Islet precursor cell (in vitro differentiated cells): ENCODE results near the gene PSEN1.
"Not testable (repeated sequence)": the region's sequence is repeated elsewhere in the genome, so short reads cannot be mapped to it uniquely, and the experiment has no call there.

ENCODE experiments used
- DNase-seq: peaks from one replicate; pipeline ENCODE4 v3.0.0-alpha.2; 2018

Gene PSEN1

DNA sequence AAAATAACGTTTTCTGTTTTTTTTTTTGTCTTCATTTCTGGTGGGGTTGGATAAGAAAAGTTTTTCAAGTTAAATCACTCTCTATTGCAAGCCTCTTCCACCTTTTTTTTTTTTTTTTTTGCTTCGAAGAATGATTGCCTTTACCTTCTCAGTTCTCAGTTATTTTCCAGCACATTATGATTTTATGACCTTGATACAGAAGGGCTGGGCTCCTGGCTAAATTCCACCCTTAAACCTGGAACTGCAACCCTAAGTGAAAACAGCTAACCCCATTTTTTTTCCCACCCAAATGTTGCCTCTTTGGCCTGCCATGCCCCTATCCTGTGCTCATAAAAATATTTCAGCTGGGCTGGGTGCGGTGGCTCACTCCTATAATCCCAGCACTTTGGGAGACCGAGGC, 31.4 kb downstream of the PSEN1 start:
- DNase-seq: no peak

DNA sequence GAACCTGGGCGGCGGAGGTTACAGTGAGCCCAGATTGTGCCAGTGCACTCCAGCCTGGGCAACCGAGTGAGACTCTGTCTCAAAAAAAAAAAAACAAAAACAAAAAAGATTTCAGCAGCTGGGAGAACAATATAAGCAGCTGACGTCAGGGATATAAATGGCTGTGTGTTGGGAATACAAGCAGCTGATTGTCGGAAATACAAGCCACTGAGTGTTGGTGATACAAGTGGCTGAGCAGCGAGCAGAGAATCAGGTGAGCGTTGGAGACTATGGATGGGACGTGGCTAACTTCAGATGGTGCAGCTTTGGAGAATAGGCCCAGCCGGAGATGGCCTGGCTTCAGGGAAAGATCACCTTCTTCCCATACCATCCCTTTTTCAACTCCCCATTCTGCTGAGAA, 32.0 kb downstream of the PSEN1 start:
- no peak for DNase-seq

DNA sequence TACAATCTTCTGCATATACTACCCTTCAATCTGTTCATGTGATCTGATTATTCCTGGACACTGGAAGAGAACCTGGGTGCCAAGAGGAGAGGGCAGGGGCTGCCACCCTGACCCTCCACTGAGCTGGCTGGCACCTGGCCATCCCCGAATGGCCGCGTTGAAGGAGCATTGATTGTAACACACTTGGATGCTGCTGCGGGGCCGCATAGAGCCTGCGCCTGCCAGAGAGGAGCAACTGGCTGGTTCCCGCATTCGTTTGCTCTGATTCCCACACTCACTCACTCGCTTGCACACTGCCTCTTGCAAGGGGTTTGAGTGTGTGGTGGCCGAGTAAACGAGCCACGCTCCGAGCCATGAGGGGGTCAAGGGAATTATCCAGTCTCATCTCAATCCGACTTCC, 32.4 kb downstream of the PSEN1 start:
- DNase-seq: no peak

DNA sequence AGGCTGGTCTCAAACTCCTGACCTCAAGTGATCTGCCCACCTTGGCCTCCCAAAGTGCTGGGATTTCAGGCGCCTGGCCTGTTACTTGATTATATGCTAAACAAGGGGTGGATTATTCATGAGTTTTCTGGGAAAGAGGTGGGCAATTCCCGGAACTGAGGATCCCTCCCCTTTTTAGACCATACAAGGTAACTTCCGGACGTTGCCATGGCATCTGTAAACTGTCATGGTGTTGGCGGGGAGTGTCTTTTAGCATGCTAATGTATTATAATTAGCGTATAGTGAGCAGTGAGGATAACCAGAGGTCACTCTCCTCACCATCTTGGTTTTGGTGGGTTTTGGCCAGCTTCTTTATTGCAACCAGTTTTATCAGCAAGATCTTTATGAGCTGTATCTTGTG, 33.5 kb downstream of the PSEN1 start:
- DNase-seq: not testable (repeated sequence)

DNA sequence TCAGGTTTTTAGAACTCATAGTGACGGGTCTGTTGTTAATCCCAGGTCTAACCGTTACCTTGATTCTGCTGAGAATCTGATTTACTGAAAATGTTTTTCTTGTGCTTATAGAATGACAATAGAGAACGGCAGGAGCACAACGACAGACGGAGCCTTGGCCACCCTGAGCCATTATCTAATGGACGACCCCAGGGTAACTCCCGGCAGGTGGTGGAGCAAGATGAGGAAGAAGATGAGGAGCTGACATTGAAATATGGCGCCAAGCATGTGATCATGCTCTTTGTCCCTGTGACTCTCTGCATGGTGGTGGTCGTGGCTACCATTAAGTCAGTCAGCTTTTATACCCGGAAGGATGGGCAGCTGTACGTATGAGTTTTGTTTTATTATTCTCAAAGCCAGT, 34.4 kb downstream of the PSEN1 start:
- no peak for DNase-seq

DNA sequence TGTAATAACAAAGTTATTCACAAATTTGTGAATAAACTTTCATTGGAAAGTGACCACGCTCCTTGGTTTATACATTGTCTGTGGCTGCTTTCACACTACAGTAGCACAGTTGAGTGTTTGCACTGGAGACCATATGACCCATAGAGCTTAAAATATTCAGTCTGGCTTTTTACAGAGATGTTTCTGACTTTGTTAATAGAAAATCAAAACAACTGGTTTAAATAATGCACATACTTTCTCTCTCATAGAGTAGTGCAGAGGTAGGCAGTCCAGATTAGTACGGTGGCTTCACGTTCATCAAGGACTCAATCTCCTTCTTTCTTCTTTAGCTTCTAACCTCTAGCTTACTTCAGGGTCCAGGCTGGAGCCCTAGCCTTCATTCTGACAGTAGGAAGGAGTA, 36.2 kb downstream of the PSEN1 start:
- no peak for DNase-seq

DNA sequence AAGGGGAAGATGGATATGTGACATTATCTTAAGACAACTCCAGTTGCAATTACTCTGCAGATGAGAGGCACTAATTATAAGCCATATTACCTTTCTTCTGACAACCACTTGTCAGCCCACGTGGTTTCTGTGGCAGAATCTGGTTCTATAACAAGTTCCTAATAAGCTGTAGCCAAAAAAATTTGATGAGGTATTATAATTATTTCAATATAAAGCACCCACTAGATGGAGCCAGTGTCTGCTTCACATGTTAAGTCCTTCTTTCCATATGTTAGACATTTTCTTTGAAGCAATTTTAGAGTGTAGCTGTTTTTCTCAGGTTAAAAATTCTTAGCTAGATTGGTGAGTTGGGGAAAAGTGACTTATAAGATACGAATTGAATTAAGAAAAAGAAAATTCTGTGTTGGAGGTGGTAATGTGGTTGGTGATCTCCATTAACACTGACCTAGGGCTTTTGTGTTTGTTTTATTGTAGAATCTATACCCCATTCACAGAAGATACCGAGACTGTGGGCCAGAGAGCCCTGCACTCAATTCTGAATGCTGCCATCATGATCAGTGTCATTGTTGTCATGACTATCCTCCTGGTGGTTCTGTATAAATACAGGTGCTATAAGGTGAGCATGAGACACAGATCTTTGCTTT, 36.9 kb downstream of the PSEN1 start:
- DNase-seq: no peak

DNA sequence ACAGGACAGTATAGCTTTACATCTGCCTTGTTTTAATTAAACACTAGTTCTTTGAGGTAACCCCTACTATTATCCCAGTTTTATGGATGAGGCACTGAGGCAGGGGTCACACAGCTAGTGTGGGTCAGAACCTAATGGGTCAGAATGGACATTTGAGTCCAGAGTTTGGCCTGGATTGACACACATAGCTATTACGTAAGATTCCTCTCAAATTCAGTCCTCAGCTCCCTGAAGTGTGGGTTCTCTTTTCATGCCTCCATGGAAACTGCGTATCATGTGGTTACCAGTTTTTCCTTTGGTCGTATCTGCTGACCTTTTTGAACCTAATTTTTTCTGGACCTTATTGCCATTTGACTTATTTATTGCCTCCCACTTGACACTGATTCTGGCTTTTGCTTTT, 40.4 kb downstream of the PSEN1 start:
- no peak for DNase-seq

DNA sequence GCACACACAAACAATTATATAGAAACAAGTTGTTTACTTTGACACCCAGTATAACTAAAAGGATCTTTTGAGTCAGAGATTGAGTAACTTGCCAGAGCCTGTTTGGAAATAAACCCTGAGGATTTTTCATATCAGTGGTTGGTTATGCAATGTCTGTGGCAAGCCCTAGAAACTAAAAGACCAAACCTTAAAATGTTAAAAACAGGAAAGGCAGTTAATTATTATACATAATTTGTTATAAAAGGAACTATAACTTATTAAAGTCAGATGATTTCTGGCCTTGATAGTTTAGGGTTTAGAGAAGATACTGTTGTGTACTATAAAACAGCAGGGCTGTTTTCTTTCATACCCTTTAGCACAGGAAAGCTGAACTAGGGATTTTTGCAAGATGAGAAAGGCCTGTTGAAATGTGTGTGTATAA, 44.1 kb downstream of the PSEN1 start:
- DNase-seq: no peak

DNA sequence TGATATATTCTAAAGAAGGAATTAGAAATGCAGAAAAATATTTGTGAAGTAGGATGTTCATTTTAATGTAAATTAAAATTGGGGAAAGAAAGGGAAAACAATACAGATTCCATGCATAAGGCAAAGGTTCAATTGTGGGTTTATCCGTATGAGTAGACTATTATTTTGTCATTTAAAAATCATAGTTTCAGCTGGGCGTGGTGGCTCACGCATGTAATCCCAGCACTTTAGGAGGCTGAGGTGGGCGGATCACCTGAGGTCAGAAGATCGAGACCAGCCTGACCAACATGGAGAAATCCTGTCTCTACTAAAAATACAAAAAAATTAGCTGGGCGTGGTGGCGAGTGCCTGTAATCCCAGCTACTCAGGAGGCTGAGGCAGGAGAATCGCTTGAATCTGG, 44.7 kb downstream of the PSEN1 start:
- not testable (repeated sequence) for DNase-seq

DNA sequence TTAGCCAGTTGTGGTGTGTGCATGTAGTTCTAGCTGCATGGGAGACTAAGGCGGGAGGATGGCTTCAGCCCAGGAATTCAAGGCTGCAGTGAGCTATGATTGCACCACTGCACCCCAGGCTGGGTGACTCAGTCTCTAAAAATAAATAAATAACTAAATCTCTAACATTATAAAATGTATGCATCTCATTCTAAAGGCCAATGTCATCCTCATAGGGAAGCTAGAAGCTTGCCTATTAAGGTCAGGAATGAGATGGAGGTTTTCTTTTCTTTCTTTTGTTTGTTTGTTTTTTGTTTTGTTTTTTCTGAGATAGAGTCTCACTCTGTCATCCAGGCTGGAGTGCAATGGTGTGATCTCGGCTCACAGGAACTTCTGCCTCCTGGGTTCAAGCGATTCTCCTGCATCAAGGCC, 52.2 kb downstream of the PSEN1 start:
- no peak for DNase-seq

DNA sequence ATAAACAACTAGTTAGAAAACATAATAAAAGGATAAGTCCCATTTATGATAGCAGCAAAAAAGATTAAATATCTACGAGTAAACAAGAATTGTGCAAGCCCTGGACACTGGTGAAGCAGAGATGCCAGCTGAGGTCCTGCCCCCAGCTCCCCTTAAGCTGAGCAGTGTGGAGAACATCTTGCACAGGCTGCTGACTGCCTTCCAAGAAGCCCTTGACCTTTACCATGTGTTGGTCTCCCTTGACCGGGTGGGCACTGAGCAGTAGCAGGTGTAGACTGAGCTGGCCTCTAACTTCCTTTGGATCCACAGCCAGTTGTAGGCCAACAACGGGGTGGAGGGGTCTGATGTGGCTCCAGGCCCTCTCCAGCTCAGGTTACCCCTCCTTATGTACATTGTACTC, 53.3 kb downstream of the PSEN1 start:
- DNase-seq: no peak

DNA sequence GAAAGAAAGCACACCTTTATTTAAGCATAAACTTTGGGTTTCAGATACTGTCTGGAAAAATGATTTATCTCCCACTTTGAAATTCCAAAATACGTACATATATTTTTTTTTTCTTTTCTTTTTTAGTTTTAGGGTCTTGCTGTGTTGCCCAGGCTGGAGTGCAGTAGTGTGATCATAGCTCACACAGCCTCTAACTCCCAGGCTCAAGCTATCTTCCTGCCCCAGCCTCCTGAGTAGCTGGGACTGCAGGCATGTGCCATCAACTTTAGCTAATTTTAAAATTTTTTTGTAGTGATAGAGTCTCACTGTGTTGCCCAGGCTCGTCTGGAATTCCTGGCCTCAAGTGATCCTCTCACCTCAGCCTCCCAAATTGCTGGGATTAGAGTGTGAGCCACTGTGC, 55.1 kb downstream of the PSEN1 start:
- no peak for DNase-seq

DNA sequence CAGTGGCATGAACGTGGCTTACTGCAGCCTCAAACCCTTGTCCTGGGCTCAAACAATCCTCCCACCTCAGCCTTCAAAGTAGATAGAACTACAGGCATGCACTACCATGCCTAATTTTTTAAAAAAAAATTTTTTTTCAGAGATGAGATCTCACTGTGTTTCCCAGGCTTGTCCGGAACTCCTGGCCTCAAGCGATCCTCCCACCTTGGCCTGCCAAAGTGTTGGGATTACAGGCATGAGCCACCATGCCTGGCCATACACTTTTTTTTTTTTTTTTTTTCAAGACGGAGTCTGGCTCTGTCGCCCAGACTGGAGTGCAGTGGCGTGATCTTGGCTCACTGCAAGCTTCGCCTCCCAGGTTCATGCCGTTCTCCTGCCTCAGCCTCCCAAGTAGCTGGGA, 58.0 kb downstream of the PSEN1 start:
- DNase-seq: not testable (repeated sequence)

DNA sequence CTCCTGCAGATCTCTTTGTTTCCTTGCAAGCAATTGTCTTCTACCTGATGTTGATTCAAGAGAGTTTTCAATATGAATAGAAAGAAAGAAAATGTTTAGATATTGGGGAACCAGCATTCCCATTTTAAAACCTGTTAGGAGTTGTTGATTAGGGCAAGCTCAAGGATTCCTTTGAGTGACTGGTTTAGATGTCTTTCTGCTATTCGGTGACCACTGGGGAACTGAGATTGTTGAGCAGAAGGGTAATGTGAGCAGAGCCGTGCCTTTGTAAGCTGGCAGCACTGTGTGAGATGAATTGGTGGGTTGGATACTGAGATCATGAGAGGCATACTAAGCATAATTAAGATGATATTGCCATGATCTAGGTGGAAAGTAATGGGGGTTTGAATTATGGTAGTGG, 61.9 kb downstream of the PSEN1 start:
- DNase-seq: no peak

DNA sequence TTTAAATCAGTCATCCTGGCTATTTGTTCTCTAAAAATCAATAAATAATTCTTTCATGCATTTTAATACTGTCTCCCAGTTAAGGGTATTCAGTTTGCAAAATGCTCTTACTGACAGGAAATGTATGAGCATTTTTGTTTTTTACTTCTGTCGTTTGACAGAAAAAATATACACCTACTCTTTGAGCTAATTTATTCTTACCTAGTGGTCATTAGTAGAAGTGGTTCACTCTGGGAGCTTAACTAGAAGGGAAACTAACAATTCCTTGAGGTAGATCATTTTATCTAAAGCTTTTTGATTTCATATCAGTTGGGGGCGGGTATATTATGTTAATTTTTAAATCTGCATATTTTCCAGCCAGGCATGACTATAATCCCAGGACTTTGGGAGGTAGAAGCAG, 67.2 kb downstream of the PSEN1 start:
- no peak for DNase-seq

DNA sequence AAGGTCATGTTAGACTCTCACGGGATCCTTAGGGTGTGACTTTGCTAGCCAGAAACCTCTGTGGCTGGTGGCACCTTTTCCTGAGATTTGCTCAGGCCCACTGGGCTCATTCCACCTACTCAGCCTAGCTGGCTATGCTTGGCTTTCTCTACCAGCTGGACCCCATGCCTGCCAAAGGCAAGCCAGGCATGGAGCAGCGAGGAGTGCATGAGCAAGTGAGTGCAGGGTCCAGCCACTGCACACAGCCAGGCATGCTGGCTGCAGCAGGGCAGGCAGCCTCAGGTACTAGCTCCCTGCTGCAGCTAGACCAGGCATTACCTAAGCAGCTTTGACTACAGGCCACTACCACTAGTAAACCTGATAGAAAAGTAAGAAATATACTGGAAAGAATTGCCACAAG, 71.3 kb downstream of the PSEN1 start:
- no peak for DNase-seq

DNA sequence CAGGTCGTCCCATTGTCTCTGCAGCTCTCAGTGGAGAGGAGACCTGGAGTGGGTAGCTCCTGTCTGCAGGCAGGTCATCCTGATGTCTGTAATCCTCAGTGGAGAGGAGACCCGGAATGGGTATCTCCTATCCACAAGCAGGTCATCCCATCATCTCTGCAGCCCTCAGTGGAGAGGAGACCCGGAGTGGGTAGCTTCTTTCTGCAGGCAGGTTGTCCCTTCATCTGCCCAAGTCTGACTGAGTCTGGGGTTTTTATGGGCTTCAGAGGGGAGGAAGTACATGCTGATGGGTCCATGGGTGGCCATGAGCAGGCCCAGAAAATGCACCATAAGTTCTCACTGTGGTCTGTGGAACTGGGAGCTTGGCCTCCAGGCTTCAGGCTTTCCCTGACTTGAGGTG, 72.1 kb downstream of the PSEN1 start:
- no peak for DNase-seq

DNA sequence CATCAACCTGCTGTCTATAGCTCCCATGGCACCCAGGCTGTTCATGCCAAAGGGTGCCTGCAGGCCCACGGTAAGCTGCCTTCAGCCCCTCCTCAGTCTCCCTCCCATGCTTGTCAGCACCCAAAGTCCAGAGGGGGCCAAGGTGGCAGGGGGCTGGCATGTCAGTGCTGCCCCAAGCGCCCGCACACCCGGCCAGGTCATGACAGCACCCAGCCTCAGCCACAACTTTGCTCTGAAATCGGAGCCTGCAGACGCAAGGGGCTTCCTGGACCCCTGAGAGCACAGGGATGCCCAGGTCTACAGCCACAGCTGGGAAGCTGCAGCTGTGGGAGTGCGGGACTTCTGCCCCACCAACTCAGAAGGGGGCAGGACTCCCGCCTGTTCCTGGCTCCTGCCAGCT, 72.5 kb downstream of the PSEN1 start:
- no peak for DNase-seq

DNA sequence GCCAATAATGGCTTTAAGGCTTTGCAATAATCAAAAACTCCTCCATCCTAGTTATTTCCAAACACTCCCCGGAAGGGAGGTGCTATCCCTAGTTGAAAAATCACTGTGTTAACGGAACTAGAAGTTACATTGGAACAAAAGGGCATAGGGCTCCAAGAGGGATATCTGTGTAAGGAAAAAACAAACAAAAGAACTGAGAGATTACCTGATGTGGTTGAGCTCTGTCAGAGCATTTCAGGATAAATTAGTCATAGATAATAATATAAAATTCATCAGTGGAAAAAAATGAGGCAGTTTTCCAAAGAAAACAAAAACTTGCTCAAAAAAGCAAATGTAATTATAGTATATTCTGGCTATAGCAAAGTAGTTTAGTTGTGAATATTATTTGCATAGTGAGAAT, 73.6 kb downstream of the PSEN1 start:
- DNase-seq: no peak

DNA sequence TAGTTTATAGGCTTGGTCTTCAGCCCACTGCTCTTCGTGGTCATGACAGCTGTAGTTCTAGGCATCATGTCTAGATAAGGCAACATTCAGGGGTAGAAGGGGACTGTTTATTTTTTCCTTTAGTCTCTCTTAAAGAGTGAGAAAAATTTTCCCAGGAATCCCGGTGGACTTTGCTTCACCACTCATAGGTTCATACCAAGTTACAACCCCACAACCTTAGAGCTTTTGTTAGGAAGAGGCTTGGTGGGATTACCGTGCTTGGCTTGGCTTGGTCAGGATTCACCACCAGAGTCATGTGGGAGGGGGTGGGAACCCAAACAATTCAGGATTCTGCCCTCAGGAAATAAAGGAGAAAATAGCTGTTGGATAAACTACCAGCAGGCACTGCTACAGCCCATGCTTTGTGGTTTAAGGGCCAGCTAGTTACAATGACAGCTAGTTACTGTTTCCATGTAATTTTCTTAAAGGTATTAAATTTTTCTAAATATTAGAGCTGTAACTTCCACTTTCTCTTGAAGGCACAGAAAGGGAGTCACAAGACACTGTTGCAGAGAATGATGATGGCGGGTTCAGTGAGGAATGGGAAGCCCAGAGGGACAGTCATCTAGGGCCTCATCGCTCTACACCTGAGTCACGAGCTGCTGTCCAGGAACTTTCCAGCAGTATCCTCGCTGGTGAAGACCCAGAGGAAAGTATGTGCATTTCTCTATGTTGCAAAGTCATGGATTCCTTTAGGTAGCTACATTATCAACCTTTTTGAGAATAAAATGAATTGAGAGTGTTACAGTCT, 75.1 kb downstream of the PSEN1 start:
- DNase-seq: no peak

DNA sequence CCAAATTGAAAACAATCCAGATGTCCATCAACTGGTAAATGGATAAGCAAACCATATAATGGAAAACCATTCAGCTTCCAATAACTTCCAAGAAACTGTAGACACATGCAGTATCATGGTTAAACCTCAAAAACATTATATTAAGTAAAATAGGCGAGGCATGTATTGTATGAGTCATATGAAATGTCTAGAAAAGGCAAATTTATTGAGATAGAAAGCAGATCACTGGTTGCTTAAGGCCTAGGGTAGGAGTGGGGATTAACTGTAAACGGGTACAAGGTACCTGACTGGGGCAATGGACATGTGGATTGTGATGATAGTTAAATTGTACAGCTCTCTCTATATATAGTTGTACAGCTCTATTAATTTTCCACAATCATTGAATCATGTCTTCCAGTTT, 79.7 kb downstream of the PSEN1 start:
- DNase-seq: no peak

DNA sequence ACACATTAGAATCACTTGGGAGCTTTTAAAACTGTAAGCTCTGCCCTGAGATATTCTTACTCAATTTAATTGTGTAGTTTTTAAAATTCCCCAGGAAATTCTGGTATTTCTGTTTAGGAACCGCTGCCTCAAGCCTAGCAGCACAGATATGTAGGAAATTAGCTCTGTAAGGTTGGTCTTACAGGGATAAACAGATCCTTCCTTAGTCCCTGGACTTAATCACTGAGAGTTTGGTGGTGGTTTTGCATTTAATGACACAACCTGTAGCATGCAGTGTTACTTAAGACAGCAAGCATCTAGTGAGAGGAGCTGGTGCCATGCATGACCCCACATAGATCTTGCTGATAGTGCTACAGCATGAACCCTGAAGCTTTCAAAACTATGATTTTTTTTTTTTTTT, 81.1 kb downstream of the PSEN1 start:
- DNase-seq: no peak

DNA sequence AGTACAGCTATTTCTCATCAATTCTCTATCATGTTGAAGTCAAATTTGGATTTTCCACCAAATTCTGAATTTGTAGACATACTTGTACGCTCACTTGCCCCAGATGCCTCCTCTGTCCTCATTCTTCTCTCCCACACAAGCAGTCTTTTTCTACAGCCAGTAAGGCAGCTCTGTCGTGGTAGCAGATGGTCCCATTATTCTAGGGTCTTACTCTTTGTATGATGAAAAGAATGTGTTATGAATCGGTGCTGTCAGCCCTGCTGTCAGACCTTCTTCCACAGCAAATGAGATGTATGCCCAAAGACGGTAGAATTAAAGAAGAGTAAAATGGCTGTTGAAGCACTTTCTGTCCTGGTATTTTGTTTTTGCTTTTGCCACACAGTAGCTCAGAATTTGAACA, 83.8 kb downstream of the PSEN1 start:
- DNase-seq: no peak

DNA sequence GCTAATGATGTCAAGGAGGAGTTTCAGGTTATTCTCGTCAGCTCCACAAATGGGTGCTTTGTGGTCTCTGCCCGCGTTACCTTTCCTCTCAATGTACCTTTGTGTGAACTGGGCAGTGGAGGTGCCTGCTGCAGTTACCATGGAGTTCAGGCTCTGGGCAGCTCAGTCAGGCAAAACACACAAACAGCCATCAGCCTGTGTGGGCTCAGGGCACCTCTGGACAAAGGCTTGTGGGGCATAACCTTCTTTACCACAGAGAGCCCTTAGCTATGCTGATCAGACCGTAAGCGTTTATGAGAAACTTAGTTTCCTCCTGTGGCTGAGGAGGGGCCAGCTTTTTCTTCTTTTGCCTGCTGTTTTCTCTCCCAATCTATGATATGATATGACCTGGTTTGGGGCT, 84.3 kb downstream of the PSEN1 start:
- DNase-seq: no peak
